Measurements from ENCODE around the gene TUBB4A. TPM values are rescaled to one million over a fixed set of nuclear protein-coding genes. Genes with fewer than 3 reads are reported as not detected.

Gene TUBB4A
- total RNA-seq, 1 experiment from 2014 or later = not detected

DNA sequence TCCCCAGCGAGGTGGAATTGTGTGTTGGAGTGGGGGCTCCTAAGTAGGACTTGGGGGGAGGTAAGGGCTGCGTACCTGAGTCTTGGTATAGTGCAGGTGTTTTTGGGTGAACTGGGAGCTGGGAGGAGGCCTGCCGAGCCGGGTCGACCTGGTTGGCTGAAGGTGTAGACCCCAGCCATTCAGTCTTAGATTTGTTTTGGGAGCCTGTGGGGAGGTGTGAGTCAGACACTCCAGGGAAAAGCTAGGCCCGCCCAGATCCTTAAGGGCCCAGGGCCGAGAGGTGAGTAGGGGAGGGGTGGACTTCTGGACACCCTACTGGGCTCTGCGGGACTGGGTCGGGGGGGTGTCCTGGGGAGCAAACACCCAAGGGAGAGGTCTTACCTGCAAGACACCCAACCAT, 37.1 kb downstream of the TUBB4A start:
- H3K9me2 ChIP-seq (ENCODE audit: insufficient read depth) = no peaks in the 10 kb centered on the region
- DNase-seq = no peak
- no peaks in the 10 kb centered on the region for H3K36me3 ChIP-seq (ENCODE audit: low read depth)
- H2AFZ ChIP-seq = peak overlapping the region; percentile 82
- CTCF ChIA-PET = no interaction called here
- H3K79me2 ChIP-seq (ENCODE audit: low read depth) = peaks cover 15% of the 10 kb centered on the region
- BruUV-seq (replicated peaks) = no TSS peak
- TF ChIP-seq, protein P1, sequence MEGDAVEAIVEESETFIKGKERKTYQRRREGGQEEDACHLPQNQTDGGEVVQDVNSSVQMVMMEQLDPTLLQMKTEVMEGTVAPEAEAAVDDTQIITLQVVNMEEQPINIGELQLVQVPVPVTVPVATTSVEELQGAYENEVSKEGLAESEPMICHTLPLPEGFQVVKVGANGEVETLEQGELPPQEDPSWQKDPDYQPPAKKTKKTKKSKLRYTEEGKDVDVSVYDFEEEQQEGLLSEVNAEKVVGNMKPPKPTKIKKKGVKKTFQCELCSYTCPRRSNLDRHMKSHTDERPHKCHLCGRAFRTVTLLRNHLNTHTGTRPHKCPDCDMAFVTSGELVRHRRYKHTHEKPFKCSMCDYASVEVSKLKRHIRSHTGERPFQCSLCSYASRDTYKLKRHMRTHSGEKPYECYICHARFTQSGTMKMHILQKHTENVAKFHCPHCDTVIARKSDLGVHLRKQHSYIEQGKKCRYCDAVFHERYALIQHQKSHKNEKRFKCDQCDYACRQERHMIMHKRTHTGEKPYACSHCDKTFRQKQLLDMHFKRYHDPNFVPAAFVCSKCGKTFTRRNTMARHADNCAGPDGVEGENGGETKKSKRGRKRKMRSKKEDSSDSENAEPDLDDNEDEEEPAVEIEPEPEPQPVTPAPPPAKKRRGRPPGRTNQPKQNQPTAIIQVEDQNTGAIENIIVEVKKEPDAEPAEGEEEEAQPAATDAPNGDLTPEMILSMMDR (conservative IDR thresholded peaks at IDR 0.05) = no peak
- TF ChIP-seq EZH2 (IDR thresholded peaks at IDR 0.05; ENCODE audit: low read depth) = no peak
- no peaks in the 10 kb centered on the region for H3K27me3 ChIP-seq (ENCODE audit: insufficient read depth, low read depth)
- intact Hi-C loops (cut with micrococcal nuclease; ENCODE audit: unreplicated experiment) = no loop called here
- H3K4me2 ChIP-seq = peak overlapping the region; percentile 81
- POLR2A ChIA-PET (ENCODE audit: unreplicated experiment) = interaction anchor here (0.6 kb wide), 1 partner anchor 31 kb away, joined by 5 read pairs; no protein-coding TSS in a partner anchor
- H4K20me1 ChIP-seq (ENCODE audit: insufficient read depth) = no peaks in the 10 kb centered on the region
- H3K4me3 ChIP-seq = peak overlapping the region; percentile 75
- peaks cover 5% of the 10 kb centered on the region for H3K4me1 ChIP-seq (replicated peaks; ENCODE audit: insufficient read depth)
- H3K27ac ChIP-seq = 0 out of 2 replicates have a peak overlapping the region, but pooled peaks have one; percentile 22
- no peaks in the 10 kb centered on the region for H3K9me3 ChIP-seq (ENCODE audit: insufficient read depth, low read depth)
- peaks cover 7% of the 10 kb centered on the region; the same call in 1 of the 2 replicates for H3F3A ChIP-seq (ENCODE audit: insufficient read depth, low read depth)

DNA sequence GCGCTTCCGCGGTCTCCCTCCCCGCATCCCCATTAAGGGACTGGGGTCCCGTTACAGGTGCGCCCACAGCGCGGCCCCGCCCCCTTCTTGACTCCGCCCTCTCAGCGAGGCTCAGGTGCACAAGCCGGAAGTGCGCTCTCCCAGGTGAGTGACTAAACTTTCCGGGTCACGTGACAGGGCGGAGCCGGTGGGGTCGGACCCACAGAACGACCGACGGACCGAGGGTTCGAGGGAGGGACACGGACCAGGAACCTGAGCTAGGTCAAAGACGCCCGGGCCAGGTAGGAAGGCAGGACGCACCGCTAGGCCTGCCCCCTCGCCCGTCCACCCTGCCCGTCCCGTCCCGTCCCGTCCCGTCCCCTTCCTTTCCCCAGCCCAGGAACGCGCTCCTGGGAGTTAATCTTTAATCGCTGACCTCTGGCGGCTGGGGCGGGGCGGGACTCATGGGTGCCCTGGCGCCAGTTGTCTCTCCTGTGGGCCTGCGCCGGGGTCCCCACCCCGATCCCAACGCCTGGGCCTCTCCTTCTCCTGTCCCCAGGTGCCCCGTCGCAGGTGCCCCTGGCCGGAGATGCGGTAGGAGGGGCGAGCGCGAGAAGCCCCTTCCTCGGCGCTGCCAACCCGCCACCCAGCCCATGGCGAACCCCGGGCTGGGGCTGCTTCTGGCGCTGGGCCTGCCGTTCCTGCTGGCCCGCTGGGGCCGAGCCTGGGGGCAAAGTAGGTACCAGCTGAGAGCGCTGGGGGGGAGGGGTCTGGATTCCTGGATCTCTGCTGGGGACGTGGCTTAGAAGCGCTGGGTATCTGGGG, 37.8 kb downstream of the TUBB4A start, which contains the start of gene CRB3:
Gene CRB3 (plus strand): TSS at position 202 of the 804 bp plus-strand sequence. CDS start 431 bp downstream, at position 633.
- TSS peak; percentile 39 for BruUV-seq (replicated peaks)

More for the DNA sequence above, 37.8 kb downstream of the TUBB4A start, which contains the start of gene CRB3:
- no peaks in the 10 kb centered on the region for H3K36me3 ChIP-seq (ENCODE audit: low read depth)
- peak within 1 kb of the TSS; percentile 75 for H3K4me3 ChIP-seq
- peak within 1 kb of the TSS; percentile 82 for H2AFZ ChIP-seq
- 0 out of 2 replicates have a peak within 1 kb of the TSS, but pooled peaks have one; percentile 22 for H3K27ac ChIP-seq
- peaks cover 7% of the 10 kb centered on the region; the same call in 1 of the 2 replicates for H3F3A ChIP-seq (ENCODE audit: insufficient read depth, low read depth)
- no peak for TF ChIP-seq EZH2 (IDR thresholded peaks at IDR 0.05; ENCODE audit: low read depth)
- TF ChIP-seq, protein P1 (conservative IDR thresholded peaks at IDR 0.05) = no peak
- H3K9me2 ChIP-seq (ENCODE audit: insufficient read depth) = no peaks in the 10 kb centered on the region
- no peaks in the 10 kb centered on the region for H4K20me1 ChIP-seq (ENCODE audit: insufficient read depth)
- H3K4me2 ChIP-seq = peak within 1 kb of the TSS; percentile 81
- intact Hi-C loops (cut with micrococcal nuclease; ENCODE audit: unreplicated experiment) = loop anchor here (5.0 kb wide), 3 partner anchors 42 to 398 kb away; partner anchors contain the start of genes GPR108, KHSRP and TRIP10
- DNase-seq = peak; percentile 78 to 86
- H3K4me1 ChIP-seq (replicated peaks; ENCODE audit: insufficient read depth) = peaks cover 5% of the 10 kb centered on the region
- H3K9me3 ChIP-seq (ENCODE audit: insufficient read depth, low read depth) = no peaks in the 10 kb centered on the region
- ChIA-PET CTCF (no interaction called here), POLR2A (ENCODE audit: unreplicated experiment) (no interaction called here)
- H3K27me3 ChIP-seq (ENCODE audit: insufficient read depth, low read depth) = no peaks in the 10 kb centered on the region
- peaks cover 15% of the 10 kb centered on the region for H3K79me2 ChIP-seq (ENCODE audit: low read depth)
